ENCODE results near the gene ATP8B2. TPM values are rescaled to one million over a fixed set of nuclear protein-coding genes. Genes with fewer than 3 reads are reported as not detected.
"Not testable (repeated sequence)": the region's sequence is repeated elsewhere in the genome, so short reads cannot be mapped to it uniquely, and the experiment has no call there.

The ATP8B2 gene, protein sequence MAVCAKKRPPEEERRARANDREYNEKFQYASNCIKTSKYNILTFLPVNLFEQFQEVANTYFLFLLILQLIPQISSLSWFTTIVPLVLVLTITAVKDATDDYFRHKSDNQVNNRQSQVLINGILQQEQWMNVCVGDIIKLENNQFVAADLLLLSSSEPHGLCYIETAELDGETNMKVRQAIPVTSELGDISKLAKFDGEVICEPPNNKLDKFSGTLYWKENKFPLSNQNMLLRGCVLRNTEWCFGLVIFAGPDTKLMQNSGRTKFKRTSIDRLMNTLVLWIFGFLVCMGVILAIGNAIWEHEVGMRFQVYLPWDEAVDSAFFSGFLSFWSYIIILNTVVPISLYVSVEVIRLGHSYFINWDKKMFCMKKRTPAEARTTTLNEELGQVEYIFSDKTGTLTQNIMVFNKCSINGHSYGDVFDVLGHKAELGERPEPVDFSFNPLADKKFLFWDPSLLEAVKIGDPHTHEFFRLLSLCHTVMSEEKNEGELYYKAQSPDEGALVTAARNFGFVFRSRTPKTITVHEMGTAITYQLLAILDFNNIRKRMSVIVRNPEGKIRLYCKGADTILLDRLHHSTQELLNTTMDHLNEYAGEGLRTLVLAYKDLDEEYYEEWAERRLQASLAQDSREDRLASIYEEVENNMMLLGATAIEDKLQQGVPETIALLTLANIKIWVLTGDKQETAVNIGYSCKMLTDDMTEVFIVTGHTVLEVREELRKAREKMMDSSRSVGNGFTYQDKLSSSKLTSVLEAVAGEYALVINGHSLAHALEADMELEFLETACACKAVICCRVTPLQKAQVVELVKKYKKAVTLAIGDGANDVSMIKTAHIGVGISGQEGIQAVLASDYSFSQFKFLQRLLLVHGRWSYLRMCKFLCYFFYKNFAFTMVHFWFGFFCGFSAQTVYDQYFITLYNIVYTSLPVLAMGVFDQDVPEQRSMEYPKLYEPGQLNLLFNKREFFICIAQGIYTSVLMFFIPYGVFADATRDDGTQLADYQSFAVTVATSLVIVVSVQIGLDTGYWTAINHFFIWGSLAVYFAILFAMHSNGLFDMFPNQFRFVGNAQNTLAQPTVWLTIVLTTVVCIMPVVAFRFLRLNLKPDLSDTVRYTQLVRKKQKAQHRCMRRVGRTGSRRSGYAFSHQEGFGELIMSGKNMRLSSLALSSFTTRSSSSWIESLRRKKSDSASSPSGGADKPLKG
- polyA plus RNA-seq (ENCODE audit: low read depth in 6 of 6), result 10 to 100 TPM in 1 of 6 donors, 1 to 10 TPM in 5; 5.0 to 11.7 (median 7.7) TPM

- ATAC-seq (ENCODE audit: low read depth in 2 of 2), result peak; percentile 50
- Mint-ChIP-seq H3K27ac (peak within 1 kb of the TSS; percentile 86 to 93 (median 89)), H3K4me3 (peak within 1 kb of the TSS; percentile 91 to 97 (median 94)), H3K36me3 (no peaks in the 10 kb centered on the region), H3K27me3 (peaks cover 10 to 25% (median 23%) of the 10 kb centered on the region in 3 donors), H3K4me1 (peaks cover 42 to 48% (median 46%) of the 10 kb centered on the region in 3 donors), H3K9me3 (no peaks in the 10 kb centered on the region)
- peak; percentile 80 for DNase-seq
Measured at GRCh38 chr1:154324669-154325582, at the start of gene ATP8B2. ATP8B2 (plus strand) TSS chr1:154325525; CDS start chr1:154328142, 2,617 bp downstream.

- H3K4me1 Mint-ChIP-seq, result peaks cover 18 to 33% (median 27%) of the 10 kb centered on the region in 3 donors
- H3K27ac Mint-ChIP-seq, result no peak overlapping the region
- ATAC-seq (ENCODE audit: low read depth in 2 of 2) (no peak), DNase-seq (no peak)
- no peaks in the 10 kb centered on the region for H3K9me3 Mint-ChIP-seq
- H3K4me3 Mint-ChIP-seq, result no peak overlapping the region
- no peaks in the 10 kb centered on the region for H3K27me3 Mint-ChIP-seq
- peaks cover 7 to 12% of the 10 kb centered on the region in 2 donors for H3K36me3 Mint-ChIP-seq
Measured at GRCh38 chr1:154276797-154277196, 48.5 kb upstream of the ATP8B2 start.

DNA sequence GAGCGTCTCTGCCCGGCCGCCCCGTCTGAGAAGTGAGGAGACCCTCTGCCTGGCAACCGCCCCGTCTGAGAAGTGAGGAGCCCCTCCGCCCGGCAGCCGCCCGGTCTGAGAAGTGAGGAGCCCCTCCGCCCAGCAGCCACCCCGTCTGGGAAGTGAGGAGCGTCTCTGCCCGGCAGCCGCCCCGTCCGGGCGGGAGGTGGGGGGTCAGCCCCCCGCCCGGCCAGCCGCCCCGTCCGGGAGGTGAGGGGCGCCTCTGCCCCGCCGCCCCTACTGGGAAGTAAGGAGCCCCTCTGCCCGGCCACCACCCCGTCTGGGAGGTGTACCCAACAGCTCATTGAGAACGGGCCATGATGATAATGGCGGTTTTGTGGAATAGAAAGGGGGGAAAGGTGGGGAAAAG is 37.7 kb upstream of the ATP8B2 start:
- peaks cover 8 to 15% (median 12%) of the 10 kb centered on the region in 3 donors for H3K27me3 Mint-ChIP-seq
- H3K4me1 Mint-ChIP-seq; DNase-seq; H3K4me3 Mint-ChIP-seq; H3K27ac Mint-ChIP-seq; H3K9me3 Mint-ChIP-seq; H3K36me3 Mint-ChIP-seq; ATAC-seq (ENCODE audit: low read depth in 2 of 2): not testable (repeated sequence)

DNA sequence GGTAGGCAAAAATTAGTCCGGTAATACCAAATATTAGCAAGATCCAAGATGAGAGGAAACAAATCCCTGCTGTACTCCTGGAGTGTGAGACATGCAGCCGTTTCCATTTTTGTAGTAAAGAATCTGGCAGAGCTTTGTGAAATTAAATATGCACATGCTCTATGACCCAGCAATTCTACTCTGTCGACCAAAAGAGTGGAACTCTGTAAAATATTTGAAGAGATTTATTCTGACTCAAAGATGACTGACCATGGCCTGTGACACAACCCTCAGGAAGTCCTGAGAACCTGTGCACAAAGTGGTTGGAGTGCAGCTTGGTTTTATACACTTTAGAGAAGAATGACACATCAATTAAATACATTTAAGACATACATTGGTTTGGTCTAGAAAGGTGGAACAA is 36.7 kb upstream of the ATP8B2 start:
- H3K4me1 Mint-ChIP-seq, result no peaks in the 10 kb centered on the region
- H3K36me3 Mint-ChIP-seq, result peaks cover 0 to 7% of the 10 kb centered on the region in 2 donors
- no peak overlapping the region for H3K27ac Mint-ChIP-seq
- no peak for DNase-seq
- H3K27me3 Mint-ChIP-seq, result peaks cover 8 to 22% (median 12%) of the 10 kb centered on the region in 3 donors
- ATAC-seq (ENCODE audit: low read depth in 2 of 2), result no peak
- H3K4me3 Mint-ChIP-seq, result no peak overlapping the region
- H3K9me3 Mint-ChIP-seq, result peaks cover 4 to 15% (median 6%) of the 10 kb centered on the region in 7 donors

- Mint-ChIP-seq H3K4me3 (no peak overlapping the region), H3K9me3 (peaks cover 9 to 33% (median 24%) of the 10 kb centered on the region in 7 donors), H3K27me3 (peaks cover 8 to 27% (median 9%) of the 10 kb centered on the region in 3 donors), H3K4me1 (no peaks in the 10 kb centered on the region), H3K27ac (no peak overlapping the region), H3K36me3 (peaks cover 5 to 15% of the 10 kb centered on the region in 2 donors)
- DNase-seq (no peak), ATAC-seq (ENCODE audit: low read depth in 2 of 2) (no peak)
Measured at GRCh38 chr1:154290921-154291320, 34.4 kb upstream of the ATP8B2 start.

DNA sequence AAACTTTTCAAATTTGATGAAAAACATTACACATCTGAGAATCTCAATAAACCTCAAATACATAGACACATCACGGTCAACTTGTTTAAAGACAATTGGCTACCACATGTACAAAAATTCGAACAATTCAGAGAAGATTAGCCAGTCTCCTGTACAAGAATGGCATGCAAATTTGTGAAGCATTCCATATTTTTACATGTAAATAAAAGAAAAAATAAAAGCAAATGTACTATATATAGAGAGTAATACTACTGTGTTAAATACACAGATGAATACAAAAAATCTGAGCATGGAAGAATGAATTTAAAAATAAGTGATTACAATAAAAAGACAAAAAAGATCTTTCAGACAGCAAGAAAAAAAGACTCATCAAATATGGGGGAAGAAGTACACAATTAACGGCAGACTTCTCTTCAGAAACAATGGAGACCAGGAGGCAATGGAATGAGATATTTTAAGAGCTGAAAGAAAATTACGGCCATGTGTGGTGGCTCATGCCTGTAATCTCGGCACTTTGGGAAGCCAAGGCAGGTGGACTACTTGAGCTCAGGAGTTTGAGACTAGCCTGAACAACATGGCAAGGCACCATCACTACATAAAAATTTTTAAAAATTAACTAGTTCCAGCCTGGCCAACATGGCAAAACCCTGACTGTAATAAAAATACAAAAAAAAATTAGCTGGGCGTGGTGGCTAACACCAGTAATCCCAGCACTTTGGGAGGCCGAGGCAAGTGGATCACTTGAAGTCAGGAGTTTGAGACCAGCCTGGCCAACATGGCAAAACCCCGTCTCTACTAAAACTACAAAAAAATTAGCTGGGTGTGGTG is 29.7 kb upstream of the ATP8B2 start:
- ATAC-seq (ENCODE audit: low read depth in 2 of 2) (no peak), DNase-seq (no peak)
- Mint-ChIP-seq H3K9me3 (peaks cover 9 to 42% (median 31%) of the 10 kb centered on the region in 7 donors), H3K27me3 (peaks cover 8 to 29% (median 9%) of the 10 kb centered on the region in 3 donors), H3K4me3 (peak overlapping the region in 1 of 8 donors; percentile 68), H3K4me1 (no peaks in the 10 kb centered on the region), H3K36me3 (peaks cover 5 to 16% of the 10 kb centered on the region in 2 donors), H3K27ac (peak overlapping the region in 1 of 6 donors; percentile 30)

DNA sequence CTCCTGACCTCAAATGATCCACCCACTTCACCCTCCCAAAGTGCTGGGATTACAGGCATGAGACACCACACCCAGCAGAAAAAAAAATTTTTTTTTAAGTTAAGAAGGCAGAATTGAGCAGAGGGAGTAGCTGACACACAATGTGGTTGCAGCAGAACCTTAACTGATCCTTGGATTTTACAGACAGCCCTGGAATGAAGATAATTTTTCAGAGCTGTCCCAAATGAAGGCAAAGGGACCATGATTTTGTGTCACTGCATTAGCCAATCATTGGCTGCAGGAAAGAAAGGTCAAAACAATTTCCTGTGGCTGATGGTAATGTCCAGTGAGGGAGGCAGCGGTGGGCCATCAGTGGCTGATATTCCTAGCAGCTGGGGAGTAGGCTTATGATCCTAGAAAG is 23.7 kb upstream of the ATP8B2 start:
- Mint-ChIP-seq H3K36me3 (no peaks in the 10 kb centered on the region), H3K4me3 (no peak overlapping the region), H3K4me1 (no peaks in the 10 kb centered on the region), H3K27ac (no peak overlapping the region), H3K27me3 (peaks cover 4 to 26% (median 18%) of the 10 kb centered on the region in 3 donors), H3K9me3 (peaks cover 0 to 11% (median 5%) of the 10 kb centered on the region in 7 donors)
- ATAC-seq (ENCODE audit: low read depth in 2 of 2) (no peak), DNase-seq (no peak)

GRCh38 chr1:154304664-154305337 is 20.5 kb upstream of the ATP8B2 start:
- no peak for DNase-seq
- Mint-ChIP-seq H3K36me3 (no peaks in the 10 kb centered on the region), H3K4me3 (no peak overlapping the region), H3K27ac (no peak overlapping the region), H3K27me3 (peaks cover 0 to 29% (median 10%) of the 10 kb centered on the region in 3 donors), H3K9me3 (peaks cover 0 to 11% (median 0%) of the 10 kb centered on the region in 7 donors), H3K4me1 (no peaks in the 10 kb centered on the region)
- ATAC-seq (ENCODE audit: low read depth in 2 of 2), result no peak

DNA sequence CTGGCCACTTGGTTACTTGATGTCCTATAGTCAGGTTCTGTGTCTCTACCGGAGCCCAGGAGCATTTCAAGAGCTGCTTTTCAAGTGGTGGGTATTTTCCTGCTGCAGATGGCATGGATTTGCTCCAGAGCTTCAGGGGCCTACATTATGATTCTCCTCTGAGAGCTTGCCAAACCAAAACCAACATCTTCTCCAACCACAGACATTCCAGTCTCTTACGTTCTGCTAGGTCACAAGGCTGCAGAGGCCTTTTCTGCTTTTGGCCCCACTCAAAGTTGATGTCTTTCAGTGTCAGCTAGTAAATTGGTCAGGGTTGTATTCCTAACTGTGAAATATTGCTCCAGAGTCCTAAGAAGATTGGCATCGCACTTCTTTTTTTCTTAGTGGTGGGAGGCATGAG is 19.2 kb upstream of the ATP8B2 start:
- no peaks in the 10 kb centered on the region for H3K4me1 Mint-ChIP-seq
- DNase-seq, result no peak
- H3K4me3 Mint-ChIP-seq, result no peak overlapping the region
- no peaks in the 10 kb centered on the region for H3K36me3 Mint-ChIP-seq
- H3K27me3 Mint-ChIP-seq, result peaks cover 0 to 23% (median 10%) of the 10 kb centered on the region in 3 donors
- ATAC-seq (ENCODE audit: low read depth in 2 of 2), result no peak
- H3K27ac Mint-ChIP-seq, result peak overlapping the region in 1 of 6 donors; percentile 78
- peaks cover 0 to 12% (median 0%) of the 10 kb centered on the region in 7 donors for H3K9me3 Mint-ChIP-seq

- H3K4me3 Mint-ChIP-seq; DNase-seq; H3K4me1 Mint-ChIP-seq; ATAC-seq (ENCODE audit: low read depth in 2 of 2); H3K36me3 Mint-ChIP-seq: not testable (repeated sequence)
- peaks cover 0 to 12% (median 0%) of the 10 kb centered on the region in 7 donors for H3K9me3 Mint-ChIP-seq
- H3K27ac Mint-ChIP-seq, result peak overlapping the region in 1 of 6 donors; percentile 46
- peaks cover 0 to 29% (median 17%) of the 10 kb centered on the region in 3 donors for H3K27me3 Mint-ChIP-seq
Measured at GRCh38 chr1:154307670-154308270, 17.6 kb upstream of the ATP8B2 start.

DNA sequence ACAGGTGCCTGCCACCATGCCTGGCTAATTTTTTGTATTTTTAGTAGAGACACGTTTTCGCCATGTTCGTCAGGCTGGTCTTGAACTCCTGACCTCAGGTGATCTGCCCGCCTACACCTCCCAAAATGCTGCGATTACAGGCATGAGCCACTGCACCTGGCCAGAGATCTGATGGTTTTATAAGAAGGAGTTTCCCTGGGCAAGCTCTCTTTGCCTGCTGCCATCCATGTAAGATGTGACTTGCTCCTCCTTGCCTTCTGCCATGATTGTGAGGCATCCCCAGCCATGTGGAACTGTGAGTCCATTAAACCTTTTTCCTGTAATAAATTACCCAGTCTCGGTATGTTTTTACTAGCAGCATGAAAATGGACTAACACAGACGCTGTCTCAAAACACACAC is 16.2 kb upstream of the ATP8B2 start:
- H3K27ac Mint-ChIP-seq; H3K4me3 Mint-ChIP-seq; DNase-seq; H3K36me3 Mint-ChIP-seq; ATAC-seq (ENCODE audit: low read depth in 2 of 2); H3K4me1 Mint-ChIP-seq: not testable (repeated sequence)
- H3K9me3 Mint-ChIP-seq, result peaks cover 0 to 12% (median 0%) of the 10 kb centered on the region in 7 donors
- H3K27me3 Mint-ChIP-seq, result peaks cover 7 to 41% (median 24%) of the 10 kb centered on the region in 3 donors

All from naive B cell (primary cell).